Ovary (tissue), 3 donors: ENCODE data around the gene PARD3.

Experiments
- POLR2A ChIP-seq: fragments of 450-650 bp; IDR thresholded peaks from one replicate; pipeline ENCODE4 v1.6.1; 2017; ENCODE audit warnings: antibody characterized with exemption, mild to moderate bottlenecking, moderate library complexity
- TF ChIP-seq, protein P1 (sequence below), 3 donors: fragments of 450-650 bp in 2 of 3; fragments of 200-600 bp in 1 of 3; IDR thresholded peaks; one replicate each; pipeline versions ENCODE4 v1.5.1 to v1.8.0; 2016 to 2022; ENCODE audit warnings: antibody characterized with exemption in 3 of 3, mild to moderate bottlenecking in 1 of 3
- donor health status: DM: no; HTN: no; CAD: no.

DNA sequence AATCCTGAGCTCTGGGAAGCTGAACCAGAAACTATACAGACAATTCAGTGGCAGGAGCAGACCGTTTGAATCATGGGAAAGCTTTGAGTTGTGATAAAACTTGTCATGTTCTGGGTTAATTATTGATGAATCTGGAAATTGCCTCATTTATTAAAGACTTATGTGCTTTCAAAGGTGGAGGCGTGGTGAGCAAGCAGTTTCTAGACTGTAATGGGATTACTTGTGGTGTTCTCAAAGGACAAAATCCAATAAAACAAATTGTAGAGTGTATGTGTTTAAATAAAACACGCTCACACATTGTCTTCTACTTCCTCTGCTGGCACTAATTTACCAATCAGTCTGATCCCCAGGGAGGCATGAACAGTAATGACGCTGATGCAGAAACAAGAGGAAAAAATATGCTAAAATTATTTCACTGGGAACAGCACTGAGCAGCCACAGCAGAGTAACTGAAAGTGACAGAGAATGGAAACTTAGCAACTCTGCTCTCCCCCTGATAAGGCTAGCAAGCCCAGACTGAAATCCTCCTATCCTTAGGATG is 25.1 kb downstream of the PARD3 start:
- TF ChIP-seq, protein P1, sequence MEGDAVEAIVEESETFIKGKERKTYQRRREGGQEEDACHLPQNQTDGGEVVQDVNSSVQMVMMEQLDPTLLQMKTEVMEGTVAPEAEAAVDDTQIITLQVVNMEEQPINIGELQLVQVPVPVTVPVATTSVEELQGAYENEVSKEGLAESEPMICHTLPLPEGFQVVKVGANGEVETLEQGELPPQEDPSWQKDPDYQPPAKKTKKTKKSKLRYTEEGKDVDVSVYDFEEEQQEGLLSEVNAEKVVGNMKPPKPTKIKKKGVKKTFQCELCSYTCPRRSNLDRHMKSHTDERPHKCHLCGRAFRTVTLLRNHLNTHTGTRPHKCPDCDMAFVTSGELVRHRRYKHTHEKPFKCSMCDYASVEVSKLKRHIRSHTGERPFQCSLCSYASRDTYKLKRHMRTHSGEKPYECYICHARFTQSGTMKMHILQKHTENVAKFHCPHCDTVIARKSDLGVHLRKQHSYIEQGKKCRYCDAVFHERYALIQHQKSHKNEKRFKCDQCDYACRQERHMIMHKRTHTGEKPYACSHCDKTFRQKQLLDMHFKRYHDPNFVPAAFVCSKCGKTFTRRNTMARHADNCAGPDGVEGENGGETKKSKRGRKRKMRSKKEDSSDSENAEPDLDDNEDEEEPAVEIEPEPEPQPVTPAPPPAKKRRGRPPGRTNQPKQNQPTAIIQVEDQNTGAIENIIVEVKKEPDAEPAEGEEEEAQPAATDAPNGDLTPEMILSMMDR (IDR thresholded peaks at IDR 0.05): no peak
- no peak for TF ChIP-seq POLR2A
